Ramos (cell line): Measurements from ENCODE around the gene KANSL1L.

ENCODE experiments used
- in situ Hi-C: fragments of 300-500 bp; cut with MboI; formaldehyde crosslinking; loops from one replicate; pipeline ENCODE4 v1.14.3; 2022; ENCODE audit warnings: low sequenced_read_pairs; ENCODE audit not compliant: unreplicated experiment

Gene KANSL1L

GRCh38 chr2:210099940-210100339 lies 71.3 kb downstream of the KANSL1L start:
- in situ Hi-C loops, result no loop called here

GRCh38 chr2:210094787-210095186 lies 76.4 kb downstream of the KANSL1L start:
- in situ Hi-C loops, result no loop called here

- in situ Hi-C loops, result no loop called here
Measured at GRCh38 chr2:210092791-210093190, 78.4 kb downstream of the KANSL1L start.

DNA sequence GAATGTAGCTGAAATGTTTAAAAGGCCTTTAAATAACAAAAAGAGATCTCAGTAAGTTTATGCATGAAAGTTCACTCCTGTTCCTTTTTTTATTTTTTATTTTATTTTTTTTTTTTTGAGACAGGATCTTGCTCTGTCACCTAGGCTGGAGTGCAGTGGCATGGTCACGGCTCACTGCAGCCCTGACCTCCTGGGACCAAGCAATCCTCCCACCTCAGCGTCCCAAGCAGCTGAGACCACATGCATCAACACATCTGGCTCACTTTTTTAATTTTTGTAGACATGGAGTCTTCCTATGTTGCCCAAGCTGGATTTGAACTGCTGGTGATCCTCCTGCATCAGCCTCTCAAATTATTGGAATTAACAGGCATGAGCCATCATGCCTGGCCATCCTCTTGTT lies 84.3 kb downstream of the KANSL1L start:
- in situ Hi-C loops, result no loop called here

DNA sequence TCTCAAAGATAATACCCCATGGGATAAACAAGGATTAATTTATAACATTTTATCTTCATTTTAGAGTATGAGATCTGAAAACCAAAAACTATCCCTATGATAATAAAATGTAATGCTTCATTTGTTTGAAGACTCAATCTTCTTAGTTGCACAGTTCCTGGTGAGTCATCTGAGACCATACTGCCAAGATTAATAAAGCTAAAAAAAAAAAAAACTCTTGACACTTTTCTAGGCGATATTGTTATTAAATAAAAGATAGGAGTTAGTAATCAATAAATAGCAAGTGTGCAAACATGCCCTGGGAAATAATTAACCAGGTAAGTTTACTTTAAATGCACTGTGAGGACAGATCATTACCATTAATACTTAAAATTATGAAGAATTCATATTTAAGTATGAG lies 84.9 kb downstream of the KANSL1L start:
- in situ Hi-C loops, result no loop called here

DNA sequence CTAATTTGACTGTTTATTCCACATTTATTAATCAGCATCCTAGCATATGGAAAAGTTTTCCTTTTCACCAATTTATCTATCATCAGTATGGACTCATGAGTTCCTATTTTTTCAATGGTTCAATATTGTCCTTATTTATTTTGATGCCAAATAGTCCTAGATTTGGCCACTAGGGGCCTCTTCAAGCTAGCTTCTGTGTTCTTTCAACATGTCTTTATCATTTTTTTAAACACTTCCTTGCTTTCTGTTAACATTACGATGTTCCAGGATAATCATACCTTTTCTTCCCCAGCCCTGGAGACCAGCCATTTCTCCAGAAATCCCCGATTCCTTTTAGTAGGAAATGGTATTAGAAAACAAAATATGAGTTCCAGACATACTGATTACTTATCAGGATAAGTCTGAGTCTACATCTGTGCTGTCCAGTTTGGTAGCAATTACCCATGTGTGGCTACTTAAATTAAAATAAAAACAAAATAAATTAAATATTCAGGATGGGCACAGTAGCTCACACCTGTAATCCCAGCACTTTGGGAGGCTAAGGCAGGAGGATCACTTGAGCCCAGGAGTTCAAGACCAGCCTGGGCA lies 98.2 kb downstream of the KANSL1L start:
- in situ Hi-C loops, result no loop called here

DNA sequence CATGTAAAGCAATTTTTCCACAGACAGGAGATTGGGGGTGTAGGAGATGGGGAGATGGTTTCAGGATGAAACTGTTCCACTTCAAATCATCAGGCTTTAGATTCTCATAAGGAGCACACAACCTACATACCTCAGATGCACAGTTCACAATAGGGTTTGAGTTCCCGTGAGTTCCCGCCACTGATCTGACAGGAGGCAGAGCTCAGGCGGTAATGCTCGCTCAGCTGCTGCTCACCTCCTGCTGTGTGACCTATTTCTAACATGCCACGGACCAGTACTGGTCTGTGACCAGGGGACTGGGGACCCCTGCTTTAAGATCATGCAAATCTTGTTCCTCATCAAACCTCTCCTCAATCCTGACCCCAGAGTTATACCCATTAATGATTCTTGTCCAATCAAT lies 98.7 kb downstream of the KANSL1L start:
- in situ Hi-C loops, result no loop called here

- in situ Hi-C loops, result no loop called here
Measured at GRCh38 chr2:210063306-210063705, 107.9 kb downstream of the KANSL1L start.

DNA sequence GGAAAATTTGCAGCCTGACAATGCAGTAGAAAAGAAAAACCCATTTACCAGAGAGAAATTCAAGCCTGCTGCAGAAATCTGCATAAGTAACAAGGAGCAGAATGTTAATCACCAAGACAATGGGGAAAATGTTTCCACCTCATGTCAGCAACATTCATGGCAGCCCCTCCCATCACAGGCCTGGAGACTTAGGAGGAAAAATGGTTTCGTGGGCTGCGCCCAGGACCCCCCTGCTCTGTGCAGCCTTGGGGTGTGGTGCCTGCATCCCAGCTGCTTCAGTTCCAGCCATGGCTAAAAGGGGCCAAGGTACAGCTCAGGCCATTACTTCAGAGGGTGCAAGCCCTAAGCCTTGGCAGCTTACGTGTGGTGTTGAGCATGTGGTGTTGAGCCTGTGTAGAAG lies 115.4 kb downstream of the KANSL1L start:
- in situ Hi-C loops, result no loop called here

- in situ Hi-C loops, result no loop called here
Measured at GRCh38 chr2:210054696-210055095, 116.5 kb downstream of the KANSL1L start.

DNA sequence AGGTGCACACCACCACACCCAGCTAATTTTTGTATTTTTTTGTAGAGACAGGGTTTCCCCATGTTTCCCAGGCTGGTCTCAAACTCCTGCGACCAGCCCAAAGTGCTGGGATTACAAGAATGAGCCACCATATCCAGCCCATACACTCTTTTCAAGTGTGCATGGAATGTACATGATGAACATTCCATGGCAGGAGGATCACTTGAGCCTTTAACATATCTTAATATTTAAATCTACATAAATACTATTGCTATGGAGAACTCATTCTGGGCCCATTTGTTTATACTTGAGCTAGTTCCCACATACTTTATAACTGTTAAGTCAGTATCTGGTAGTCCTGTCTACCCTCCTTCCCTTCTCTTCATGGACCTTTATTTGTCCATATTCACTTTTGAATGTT lies 120.3 kb downstream of the KANSL1L start:
- in situ Hi-C loops, result no loop called here

DNA sequence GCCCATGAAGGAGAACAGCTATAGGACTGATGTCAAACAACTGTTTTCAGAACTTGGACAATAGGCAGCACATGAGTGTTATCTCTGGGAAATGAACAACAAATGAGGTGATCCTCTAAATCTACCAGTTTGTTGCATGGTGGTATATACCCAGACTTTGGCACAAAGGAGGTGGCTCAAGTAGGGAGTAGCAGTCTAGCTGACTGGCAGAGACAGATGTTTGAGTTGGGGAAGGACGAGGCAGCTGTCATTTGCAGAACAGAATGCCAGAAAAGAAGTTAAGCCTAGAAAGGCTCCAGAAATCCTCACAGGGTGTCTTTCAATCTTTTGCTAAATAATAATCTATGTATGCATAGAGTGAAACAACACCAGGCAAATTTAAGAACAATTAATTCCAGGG lies 121.4 kb downstream of the KANSL1L start:
- in situ Hi-C loops, result no loop called here

GRCh38 chr2:210046851-210047500 lies 124.2 kb downstream of the KANSL1L start:
- in situ Hi-C loops, result no loop called here

DNA sequence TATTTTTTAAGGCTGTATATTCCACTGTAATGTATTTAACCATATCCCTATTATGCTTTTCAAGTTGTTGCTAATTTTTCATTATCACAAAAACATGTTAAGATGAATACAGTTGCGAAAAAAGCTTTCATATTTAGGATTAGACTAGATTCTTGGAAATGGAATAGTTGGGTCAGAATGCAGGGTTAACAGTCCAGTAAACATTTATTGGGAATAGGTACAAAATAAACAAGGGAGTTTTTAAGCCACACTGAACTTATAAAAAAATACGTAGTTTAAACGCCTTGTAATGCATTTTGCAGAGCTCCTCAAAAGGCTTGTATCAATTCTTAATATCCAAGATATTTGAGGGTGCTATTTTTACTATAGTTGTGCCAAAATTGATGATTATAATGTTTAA lies 133.1 kb downstream of the KANSL1L start:
- in situ Hi-C loops, result no loop called here

DNA sequence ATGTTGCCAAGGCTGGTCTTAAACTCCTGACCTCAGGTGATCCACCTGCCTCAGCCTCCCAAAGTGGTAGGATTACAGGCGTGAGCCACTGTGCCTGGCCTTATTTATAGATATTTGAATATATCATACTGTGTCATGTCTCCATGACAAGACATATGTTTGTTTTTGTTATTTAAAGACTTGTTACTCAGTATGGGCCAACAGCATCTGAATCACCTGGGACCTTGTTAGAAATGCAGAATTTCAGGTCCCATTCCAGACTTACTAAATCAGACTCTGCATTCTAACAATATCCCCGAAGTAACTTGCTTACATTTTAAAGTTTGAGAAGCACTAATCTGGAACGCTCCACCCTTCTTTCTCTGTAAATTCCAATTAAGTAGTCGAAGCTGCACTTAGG lies 135.5 kb downstream of the KANSL1L start:
- in situ Hi-C loops, result no loop called here

- in situ Hi-C loops, result no loop called here
Measured at GRCh38 chr2:210034087-210034683, 137.0 kb downstream of the KANSL1L start.

- in situ Hi-C loops, result no loop called here
Measured at GRCh38 chr2:210028178-210028577, 143.0 kb downstream of the KANSL1L start.

- in situ Hi-C loops, result no loop called here
Measured at GRCh38 chr2:210027608-210028007, 143.6 kb downstream of the KANSL1L start.

DNA sequence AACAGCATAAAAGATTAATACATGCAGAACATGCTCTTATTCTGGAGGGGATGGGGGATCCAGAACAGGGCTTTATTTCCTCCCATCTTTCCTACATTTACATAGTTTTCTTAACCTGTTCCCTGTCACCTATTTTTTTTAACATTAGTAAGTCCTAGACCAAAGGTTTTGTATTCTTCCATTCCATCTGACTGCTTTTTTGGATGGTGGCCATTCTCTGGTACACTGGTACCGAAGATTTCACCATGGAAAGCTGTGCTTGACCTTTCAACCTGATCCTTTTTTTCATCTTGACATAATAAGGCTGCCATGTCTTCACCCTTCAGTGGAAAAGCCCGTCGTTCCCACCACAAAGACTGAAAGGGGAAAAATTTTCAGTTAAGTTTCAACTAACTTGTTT lies 148.4 kb downstream of the KANSL1L start:
- in situ Hi-C loops, result no loop called here

DNA sequence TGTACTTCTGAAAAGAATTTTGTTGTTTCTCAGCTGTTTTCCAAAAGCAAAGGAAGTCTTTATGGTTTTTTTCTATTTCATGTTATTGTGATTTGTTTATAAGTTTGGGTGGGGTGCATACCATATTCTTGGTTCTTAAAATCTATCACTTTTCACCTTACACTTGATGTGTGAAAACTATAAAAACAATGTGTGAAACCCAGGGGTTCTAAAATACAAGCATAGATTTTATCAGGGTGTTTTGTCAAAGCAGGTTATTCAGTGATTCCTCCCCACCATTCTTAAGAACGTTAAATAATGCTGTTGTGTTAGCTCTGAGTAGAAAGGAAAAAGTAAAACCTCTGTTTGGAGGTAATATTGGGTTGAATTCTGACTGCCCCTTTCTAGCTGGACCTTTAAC lies 151.1 kb downstream of the KANSL1L start:
- in situ Hi-C loops, result no loop called here

DNA sequence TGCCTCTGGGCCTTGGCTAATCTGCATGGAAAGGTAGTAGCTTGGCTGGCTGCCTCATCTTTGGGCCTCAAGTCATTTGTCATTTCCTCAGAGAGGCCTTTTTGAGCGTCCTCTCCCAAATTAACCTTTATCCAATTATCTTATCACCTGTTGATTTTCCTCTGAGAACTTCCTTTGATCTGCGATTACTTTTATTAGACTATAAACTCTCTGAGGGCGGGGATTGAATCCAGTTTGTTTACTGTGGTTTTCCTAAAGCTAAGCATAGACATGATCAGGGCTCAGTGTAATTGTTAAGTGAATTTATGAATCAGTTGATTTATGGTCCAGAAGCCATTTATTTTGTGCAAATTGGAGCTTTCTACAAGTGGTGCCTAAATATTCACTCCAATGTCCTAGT lies 161.3 kb downstream of the KANSL1L start:
- in situ Hi-C loops, result no loop called here

GRCh38 chr2:210009126-210009525 lies 162.1 kb downstream of the KANSL1L start:
- in situ Hi-C loops, result no loop called here
